ENCODE results near the gene UBR4.

UBR4 gene

GRCh38 chr1:19101244-19101643, 108.8 kb downstream of the UBR4 start:
- no peak overlapping the region for H3K27ac ChIP-seq
- H3K27me3 ChIP-seq: no peaks in the 10 kb centered on the region
- TF ChIP-seq, protein P1, sequence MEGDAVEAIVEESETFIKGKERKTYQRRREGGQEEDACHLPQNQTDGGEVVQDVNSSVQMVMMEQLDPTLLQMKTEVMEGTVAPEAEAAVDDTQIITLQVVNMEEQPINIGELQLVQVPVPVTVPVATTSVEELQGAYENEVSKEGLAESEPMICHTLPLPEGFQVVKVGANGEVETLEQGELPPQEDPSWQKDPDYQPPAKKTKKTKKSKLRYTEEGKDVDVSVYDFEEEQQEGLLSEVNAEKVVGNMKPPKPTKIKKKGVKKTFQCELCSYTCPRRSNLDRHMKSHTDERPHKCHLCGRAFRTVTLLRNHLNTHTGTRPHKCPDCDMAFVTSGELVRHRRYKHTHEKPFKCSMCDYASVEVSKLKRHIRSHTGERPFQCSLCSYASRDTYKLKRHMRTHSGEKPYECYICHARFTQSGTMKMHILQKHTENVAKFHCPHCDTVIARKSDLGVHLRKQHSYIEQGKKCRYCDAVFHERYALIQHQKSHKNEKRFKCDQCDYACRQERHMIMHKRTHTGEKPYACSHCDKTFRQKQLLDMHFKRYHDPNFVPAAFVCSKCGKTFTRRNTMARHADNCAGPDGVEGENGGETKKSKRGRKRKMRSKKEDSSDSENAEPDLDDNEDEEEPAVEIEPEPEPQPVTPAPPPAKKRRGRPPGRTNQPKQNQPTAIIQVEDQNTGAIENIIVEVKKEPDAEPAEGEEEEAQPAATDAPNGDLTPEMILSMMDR (IDR thresholded peaks at IDR 0.05): no peak
- H3K4me1 ChIP-seq (ENCODE audit: control insufficient read depth in 1 of 2, insufficient read depth in 1 of 2, low read depth in 1 of 2, low read length in 1 of 2): no peaks in the 10 kb centered on the region
- H3K4me3 ChIP-seq (ENCODE audit: low read depth in 1 of 2, low read length in 1 of 2): no peak overlapping the region
- no peaks in the 10 kb centered on the region for H3K9me3 ChIP-seq
- H3K36me3 ChIP-seq: peaks cover 100% of the 10 kb centered on the region

- Histone ChIP-seq H3K9me3 (no peaks in the 10 kb centered on the region), H3K27me3 (no peaks in the 10 kb centered on the region), H3K4me1 (ENCODE audit: control insufficient read depth in 1 of 2, insufficient read depth in 1 of 2, low read depth in 1 of 2, low read length in 1 of 2) (no peaks in the 10 kb centered on the region), H3K27ac (no peak overlapping the region), H3K4me3 (ENCODE audit: low read depth in 1 of 2, low read length in 1 of 2) (no peak overlapping the region), H3K36me3 (peaks cover 100% of the 10 kb centered on the region)
- TF ChIP-seq, protein P1 (IDR thresholded peaks at IDR 0.05): no peak
Observed at GRCh38 chr1:19100028-19100427, 110.0 kb downstream of the UBR4 start.

DNA sequence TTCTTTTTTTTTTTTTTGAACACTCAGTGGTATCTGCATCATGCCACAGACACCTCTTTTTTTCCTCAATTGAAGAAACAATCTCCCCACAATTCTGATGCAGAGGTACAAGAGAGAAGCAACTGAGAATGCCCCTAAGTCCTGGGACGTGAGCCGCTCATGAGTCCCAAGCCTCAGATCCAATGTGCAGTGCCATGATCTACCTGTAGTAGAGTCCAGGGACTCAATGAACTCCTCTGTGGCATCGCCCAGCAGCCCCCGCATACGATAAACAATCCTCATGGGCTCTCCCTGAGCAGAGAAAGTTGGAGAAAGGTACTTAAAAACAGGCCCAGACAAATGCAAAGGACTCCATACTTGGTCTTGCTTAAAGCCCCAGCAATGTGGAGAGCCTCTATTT, 113.1 kb downstream of the UBR4 start:
- Histone ChIP-seq H3K4me3 (ENCODE audit: low read depth in 1 of 2, low read length in 1 of 2) (no peak overlapping the region), H3K4me1 (ENCODE audit: control insufficient read depth in 1 of 2, insufficient read depth in 1 of 2, low read depth in 1 of 2, low read length in 1 of 2) (no peaks in the 10 kb centered on the region), H3K27ac (no peak overlapping the region), H3K36me3 (peaks cover 100% of the 10 kb centered on the region), H3K9me3 (no peaks in the 10 kb centered on the region), H3K27me3 (no peaks in the 10 kb centered on the region)
- TF ChIP-seq, protein P1 (IDR thresholded peaks at IDR 0.05): no peak

GRCh38 chr1:19096036-19096833, 113.8 kb downstream of the UBR4 start:
- peaks cover 100% of the 10 kb centered on the region for H3K36me3 ChIP-seq
- no peak overlapping the region for H3K4me3 ChIP-seq (ENCODE audit: low read depth in 1 of 2, low read length in 1 of 2)
- no peaks in the 10 kb centered on the region for H3K4me1 ChIP-seq (ENCODE audit: control insufficient read depth in 1 of 2, insufficient read depth in 1 of 2, low read depth in 1 of 2, low read length in 1 of 2)
- H3K9me3 ChIP-seq: no peaks in the 10 kb centered on the region
- H3K27ac ChIP-seq: no peak overlapping the region
- TF ChIP-seq, protein P1 (IDR thresholded peaks at IDR 0.05): no peak
- H3K27me3 ChIP-seq: no peaks in the 10 kb centered on the region

DNA sequence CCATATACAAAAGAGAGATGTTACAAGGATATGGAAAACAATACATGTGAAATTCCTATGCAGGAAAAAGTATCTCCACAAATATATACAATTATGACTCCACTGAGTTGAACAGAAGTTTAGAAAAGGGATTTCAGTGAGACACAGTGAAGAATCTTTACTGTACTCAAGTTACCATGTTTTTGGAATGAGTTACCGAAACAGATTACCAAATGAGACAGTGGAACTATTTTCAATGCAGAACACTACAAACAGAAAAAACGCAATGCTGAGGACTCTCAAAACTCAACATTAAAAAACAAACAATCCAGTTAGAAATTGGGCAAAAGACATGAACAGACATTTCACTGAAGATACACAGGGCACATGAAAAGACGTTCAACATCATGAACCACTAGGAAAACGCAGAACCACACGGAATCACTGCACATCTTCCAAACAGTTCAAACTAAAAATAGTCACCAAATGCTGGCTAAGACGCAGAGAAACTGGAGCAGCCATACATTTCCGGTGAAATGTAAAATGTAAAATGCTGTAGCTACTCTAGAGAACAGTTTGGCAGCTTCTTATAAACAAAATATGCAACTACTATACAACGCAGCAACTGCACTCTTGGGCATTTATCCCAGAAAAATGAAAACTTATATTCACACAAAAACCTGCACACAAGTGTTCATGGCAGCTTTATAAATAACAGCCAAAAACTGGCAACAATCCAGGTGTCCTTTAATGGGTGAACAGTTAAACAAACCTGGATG, 118.7 kb downstream of the UBR4 start:
- Histone ChIP-seq H3K27ac (no peak overlapping the region), H3K9me3 (no peaks in the 10 kb centered on the region), H3K27me3 (no peaks in the 10 kb centered on the region), H3K36me3 (peaks cover 93% of the 10 kb centered on the region), H3K4me3 (ENCODE audit: low read depth in 1 of 2, low read length in 1 of 2) (no peak overlapping the region), H3K4me1 (ENCODE audit: control insufficient read depth in 1 of 2, insufficient read depth in 1 of 2, low read depth in 1 of 2, low read length in 1 of 2) (peaks cover 19 to 21% of the 10 kb centered on the region in 2 experiments)
- TF ChIP-seq, protein P1 (IDR thresholded peaks at IDR 0.05): no peak

All from neutrophil (primary cell).